SK-N-SH treated with all-trans-retinoic acid at 6 μM for 48 hours (cell line): ENCODE data around the gene CAPN1.

ENCODE experiments used
- ARNTL ChIP-seq: fragments of 450-650 bp; formaldehyde crosslinking; IDR thresholded peaks from 2 replicates; pipeline ENCODE4 v1.5.0; 2020; ENCODE audit warnings: low read depth, mild to moderate bottlenecking, moderate library complexity, borderline replicate concordance
- ISL1 ChIP-seq: fragments of 250-450 bp; sonication (Bioruptor Pico); IDR thresholded peaks from 2 replicates; pipeline ENCODE4 v2.1.2; 2022; ENCODE audit warnings: mild to moderate bottlenecking, moderate library complexity
- TCF4 ChIP-seq: fragments of 250-450 bp; sonication (Bioruptor Pico); IDR thresholded peaks from 2 replicates; pipeline ENCODE4 v1.8.0; 2021; ENCODE audit warnings: mild to moderate bottlenecking, moderate library complexity, borderline replicate concordance
- ZFP3 ChIP-seq: fragments of 250-450 bp; sonication (Bioruptor Pico); IDR thresholded peaks from 2 replicates; pipeline ENCODE4 v1.5.0; 2020; ENCODE audit warnings: mild to moderate bottlenecking, moderate library complexity
- TF ChIP-seq, protein P1 (sequence below): fragments of 250-450 bp; sonication (Bioruptor Pico); IDR thresholded peaks from 2 replicates; pipeline ENCODE4 v1.8.0; 2021; ENCODE audit warnings: low read depth, mild to moderate bottlenecking, moderate library complexity, borderline replicate concordance

DNA sequence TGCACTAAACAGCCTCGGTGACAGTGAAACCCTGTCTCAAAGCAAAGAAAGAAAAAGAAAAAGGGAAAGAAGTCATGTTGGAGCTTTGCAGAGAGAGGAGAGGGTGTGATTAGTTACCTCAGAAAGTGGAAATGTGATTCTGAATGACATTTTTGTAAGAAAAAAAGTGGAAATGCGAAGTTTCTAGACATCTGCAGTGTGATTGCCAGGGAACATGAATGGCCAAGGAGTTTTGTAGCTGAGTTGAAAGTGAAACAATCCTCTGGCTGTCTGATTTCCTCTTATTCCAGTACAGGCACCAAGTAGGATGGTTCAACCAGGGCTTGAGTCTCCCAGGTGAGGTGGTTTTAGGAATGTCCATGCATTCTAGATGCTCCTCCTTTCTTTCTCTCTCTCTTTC, 29.6 kb upstream of the CAPN1 start:
- TF ChIP-seq ARNTL (CRISPR knock-in tag) (no peak), ISL1 (CRISPR knock-in tag) (no peak), TCF4 (CRISPR knock-in tag) (no peak), ZFP3 (CRISPR knock-in tag) (no peak)
- TF ChIP-seq, protein P1, sequence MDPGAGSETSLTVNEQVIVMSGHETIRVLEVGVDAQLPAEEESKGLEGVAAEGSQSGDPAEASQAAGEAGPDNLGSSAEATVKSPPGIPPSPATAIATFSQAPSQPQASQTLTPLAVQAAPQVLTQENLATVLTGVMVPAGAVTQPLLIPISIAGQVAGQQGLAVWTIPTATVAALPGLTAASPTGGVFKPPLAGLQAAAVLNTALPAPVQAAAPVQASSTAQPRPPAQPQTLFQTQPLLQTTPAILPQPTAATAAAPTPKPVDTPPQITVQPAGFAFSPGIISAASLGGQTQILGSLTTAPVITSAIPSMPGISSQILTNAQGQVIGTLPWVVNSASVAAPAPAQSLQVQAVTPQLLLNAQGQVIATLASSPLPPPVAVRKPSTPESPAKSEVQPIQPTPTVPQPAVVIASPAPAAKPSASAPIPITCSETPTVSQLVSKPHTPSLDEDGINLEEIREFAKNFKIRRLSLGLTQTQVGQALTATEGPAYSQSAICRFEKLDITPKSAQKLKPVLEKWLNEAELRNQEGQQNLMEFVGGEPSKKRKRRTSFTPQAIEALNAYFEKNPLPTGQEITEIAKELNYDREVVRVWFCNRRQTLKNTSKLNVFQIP (CRISPR knock-in tag), result no peak
